ENCODE measurements around the gene LSAMP. TPM values are rescaled to one million over a fixed set of nuclear protein-coding genes. Genes with fewer than 3 reads are reported as not detected.

Gene LSAMP
- total and polyA plus RNA-seq, 2 donors (not counting 3 experiments of a cell fraction or from before 2014, with no cell fraction given) = not detected

DNA sequence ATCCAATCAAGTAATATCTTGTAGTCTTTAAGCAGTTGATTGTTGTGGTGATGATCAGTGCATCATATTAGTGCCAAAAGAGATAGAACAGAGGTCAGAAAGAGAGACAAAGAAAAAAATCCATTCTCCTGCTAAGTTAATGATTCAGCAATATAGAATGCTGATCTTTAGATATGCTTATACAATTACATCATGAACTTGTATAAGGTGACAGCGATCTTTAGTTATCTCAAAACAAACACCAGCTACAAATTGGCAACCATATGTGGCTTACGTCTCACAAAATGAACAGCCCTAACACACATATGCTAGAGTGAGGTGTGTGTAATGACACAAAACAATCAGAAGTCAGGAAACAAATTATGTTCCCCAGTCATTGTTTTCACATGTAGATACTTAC lies 12.5 kb downstream of the LSAMP start:
- TF ChIP-seq MYC (IDR thresholded peaks at IDR 0.05; ENCODE audit: low read depth, low read length) = no peak
- no peak for TF ChIP-seq POLR2A (IDR thresholded peaks at IDR 0.05; ENCODE audit: low read depth, low read length)
- no peak for TF ChIP-seq POLR2AphosphoS5 (IDR thresholded peaks at IDR 0.05; ENCODE audit: insufficient read depth, low read depth, low read length)
- TF ChIP-seq, protein P1, sequence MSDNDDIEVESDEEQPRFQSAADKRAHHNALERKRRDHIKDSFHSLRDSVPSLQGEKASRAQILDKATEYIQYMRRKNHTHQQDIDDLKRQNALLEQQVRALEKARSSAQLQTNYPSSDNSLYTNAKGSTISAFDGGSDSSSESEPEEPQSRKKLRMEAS (IDR thresholded peaks at IDR 0.05; ENCODE audit: insufficient read depth, insufficient read length) = no peak
- no peak for TF ChIP-seq JUN (IDR thresholded peaks at IDR 0.05; ENCODE audit: borderline replicate concordance, insufficient read depth, insufficient read length, low read depth)
- no peak for TF ChIP-seq EZH2 (IDR thresholded peaks at IDR 0.05; ENCODE audit: borderline replicate concordance, low read depth, low read length, severe bottlenecking)
- TF ChIP-seq FOS (IDR thresholded peaks at IDR 0.05; ENCODE audit: borderline replicate concordance, insufficient read depth, low read length) = no peak
- TF ChIP-seq, protein P2, sequence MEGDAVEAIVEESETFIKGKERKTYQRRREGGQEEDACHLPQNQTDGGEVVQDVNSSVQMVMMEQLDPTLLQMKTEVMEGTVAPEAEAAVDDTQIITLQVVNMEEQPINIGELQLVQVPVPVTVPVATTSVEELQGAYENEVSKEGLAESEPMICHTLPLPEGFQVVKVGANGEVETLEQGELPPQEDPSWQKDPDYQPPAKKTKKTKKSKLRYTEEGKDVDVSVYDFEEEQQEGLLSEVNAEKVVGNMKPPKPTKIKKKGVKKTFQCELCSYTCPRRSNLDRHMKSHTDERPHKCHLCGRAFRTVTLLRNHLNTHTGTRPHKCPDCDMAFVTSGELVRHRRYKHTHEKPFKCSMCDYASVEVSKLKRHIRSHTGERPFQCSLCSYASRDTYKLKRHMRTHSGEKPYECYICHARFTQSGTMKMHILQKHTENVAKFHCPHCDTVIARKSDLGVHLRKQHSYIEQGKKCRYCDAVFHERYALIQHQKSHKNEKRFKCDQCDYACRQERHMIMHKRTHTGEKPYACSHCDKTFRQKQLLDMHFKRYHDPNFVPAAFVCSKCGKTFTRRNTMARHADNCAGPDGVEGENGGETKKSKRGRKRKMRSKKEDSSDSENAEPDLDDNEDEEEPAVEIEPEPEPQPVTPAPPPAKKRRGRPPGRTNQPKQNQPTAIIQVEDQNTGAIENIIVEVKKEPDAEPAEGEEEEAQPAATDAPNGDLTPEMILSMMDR (IDR thresholded peaks at IDR 0.05; ENCODE audit: extremely low read depth in 1 of 2, insufficient read depth in 1 of 2, low read depth in 1 of 2, low read length in 2 of 2) = no peak
- TF ChIP-seq GATA2 (IDR thresholded peaks at IDR 0.05; ENCODE audit: insufficient read depth, insufficient read length, low read depth, low read length) = no peak
- Histone ChIP-seq H3K4me3 (replicated peaks in 1 of 3; ENCODE audit: insufficient read depth in 1 of 3, low read depth in 1 of 3, low read length in 3 of 3) (no peak overlapping the region), H3K79me2 (ENCODE audit: control insufficient read depth, insufficient read depth, low read length) (no peaks in the 10 kb centered on the region), H3K9ac (replicated peaks; ENCODE audit: extremely low read depth, insufficient read depth, low read length) (no peak overlapping the region), H3K27me3 (ENCODE audit: control insufficient read depth in 2 of 2, insufficient read depth in 2 of 2, low read length in 2 of 2) (no peaks in the 10 kb centered on the region), H3K9me3 (replicated peaks; ENCODE audit: control insufficient read depth, insufficient read depth, low read length) (peaks cover 3% of the 10 kb centered on the region), H3K27ac (ENCODE audit: insufficient read depth, low read depth, low read length) (no peak overlapping the region), H3K36me3 (ENCODE audit: control insufficient read depth in 2 of 2, extremely low read depth in 1 of 2, insufficient read depth in 2 of 2, low read length in 2 of 2) (no peaks in the 10 kb centered on the region), H4K20me1 (replicated peaks; ENCODE audit: control insufficient read depth, extremely low read depth, insufficient read depth, low read length) (no peaks in the 10 kb centered on the region), H3K9me1 (replicated peaks; ENCODE audit: control insufficient read depth, extremely low read depth, insufficient read depth, low read length) (no peaks in the 10 kb centered on the region), H3K4me2 (ENCODE audit: insufficient read depth, low read length) (no peak overlapping the region), H2AFZ (ENCODE audit: low read depth, low read length) (no peak overlapping the region), H3K4me1 (ENCODE audit: control insufficient read depth, extremely low read depth, insufficient read depth, low read length) (no peaks in the 10 kb centered on the region)
- FAIRE-seq = no peak
- DNase-seq (ENCODE audit: low read depth, low spot score) = no peak
- ChIA-PET CTCF (no interaction called here), POLR2A (no interaction called here)
- dilution Hi-C loops (cut with MboI; ENCODE audit: extremely low pct_ligation_motif_present, low sequenced_read_pairs) (no loop called here), intact Hi-C loops (cut with micrococcal nuclease) (no loop called here)
- BruUV-seq (replicated peaks) = no TSS peak
